ENCODE results near the gene PCSK7.

DNA sequence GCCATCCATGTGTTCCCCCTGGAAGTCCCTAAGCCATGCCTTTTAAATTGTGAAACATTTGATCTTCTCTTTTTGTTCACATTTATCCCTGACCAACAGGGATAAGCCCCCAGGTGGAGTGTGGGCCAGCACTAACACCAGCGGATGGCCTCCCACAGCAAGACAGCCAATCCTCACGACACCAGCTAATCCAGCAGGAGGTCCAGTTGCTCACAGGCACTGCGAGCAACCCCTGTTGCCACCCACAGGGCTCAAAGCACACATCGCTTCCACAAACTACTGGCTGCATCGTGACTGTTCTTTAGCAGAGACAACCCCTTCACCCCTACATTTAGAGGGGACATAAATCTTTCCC, 2.0 kb downstream of the PCSK7 start:
- TF ChIP-seq EZH2phosphoT487 (IDR thresholded peaks at IDR 0.05; ENCODE audit: insufficient read depth, low read depth) (no peak), EZH2 (IDR thresholded peaks at IDR 0.05; ENCODE audit: insufficient read depth, poor library complexity, severe bottlenecking) (no peak)

Measured in GM23248 (cell line).